NCI-H524 treated with DMSO at 0.1 percent for 48 hours (cell line): ENCODE data around the gene SLC27A5.
A peak's percentile ranks its signal among the peaks of the same experiment; 100 is the strongest.
"Not testable (repeated sequence)": the region's sequence is repeated elsewhere in the genome, so short reads cannot be mapped to it uniquely, and the experiment has no call there.

Source experiments
- DNase-seq: peaks from one replicate; lab custom pipeline; 2025; lab: John Stamatoyannopoulos, UW

Gene SLC27A5

GRCh38 chr19:58522709-58523108 is 10.9 kb upstream of the SLC27A5 start:
- DNase-seq: no peak

DNA sequence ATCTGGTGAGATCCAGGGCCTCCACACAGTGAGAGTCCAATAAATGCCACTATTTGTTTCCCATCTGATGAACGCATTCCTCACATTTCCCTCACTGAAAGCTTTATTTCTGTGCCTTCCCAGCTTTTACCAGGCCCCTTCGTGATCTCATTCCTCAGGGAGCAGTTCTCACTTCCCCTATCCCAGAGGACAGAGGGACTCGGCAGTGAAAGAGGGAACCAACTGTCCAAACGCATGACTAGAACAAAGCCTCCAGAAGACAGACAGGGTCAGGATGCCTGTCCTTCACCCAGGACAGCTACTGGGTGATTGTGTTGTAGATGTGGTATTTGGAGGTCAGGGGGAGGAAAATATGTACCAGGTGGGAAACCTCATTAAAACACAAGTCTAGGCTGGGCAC is 9.9 kb upstream of the SLC27A5 start:
- no peak for DNase-seq

GRCh38 chr19:58520257-58520599 is 8.4 kb upstream of the SLC27A5 start:
- no peak for DNase-seq

DNA sequence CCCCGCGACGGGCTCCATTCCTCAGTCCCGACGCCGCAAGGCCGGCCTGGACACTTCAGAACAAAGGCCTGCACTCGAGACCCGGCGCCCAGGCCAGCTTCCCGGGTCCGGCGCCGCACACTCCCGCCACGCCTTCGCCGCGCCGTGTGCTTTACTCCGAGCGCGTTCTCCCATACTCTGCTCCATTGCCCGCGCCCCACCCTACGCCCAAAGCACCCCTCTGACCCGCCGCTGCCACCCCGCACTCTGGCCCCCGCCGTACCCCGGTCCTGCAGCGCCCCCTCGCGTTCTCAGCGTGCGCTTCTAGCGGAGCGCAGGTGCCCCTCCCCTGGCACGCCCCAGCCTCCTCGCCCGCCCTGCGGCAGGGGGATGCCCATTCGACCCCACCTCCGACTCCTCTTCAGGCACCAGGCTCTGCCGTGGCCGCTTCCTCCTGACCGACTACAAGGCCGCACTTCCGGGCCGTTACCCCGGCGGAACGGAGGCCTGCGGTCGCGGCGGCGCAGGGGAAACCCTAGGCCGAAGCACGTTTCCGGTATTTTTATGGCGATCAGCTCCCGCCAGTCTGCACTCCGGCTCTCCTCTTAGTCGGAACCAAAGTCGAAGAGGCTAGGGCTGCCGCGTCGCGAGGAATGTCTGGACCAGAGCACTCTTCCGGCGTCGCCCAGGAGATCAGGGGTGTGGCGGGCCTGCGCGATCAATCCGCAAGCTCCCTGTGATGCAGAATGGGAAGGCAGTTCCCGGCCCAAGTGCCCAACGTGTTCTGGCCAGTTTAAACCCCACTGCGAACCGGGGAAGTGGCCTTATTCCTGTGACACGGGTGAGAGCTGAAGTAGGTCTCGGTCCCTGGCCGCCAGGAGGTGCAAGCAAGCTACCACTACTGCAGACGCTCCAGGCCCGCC is 7.8 kb upstream of the SLC27A5 start, which contains the start of gene ZBTB45:
TSS of gene ZBTB45 (minus strand) at position 456 of the 902 bp plus-strand sequence. CDS start 2,137 bp downstream, outside the sequence.
- peak; percentile 97 for DNase-seq

DNA sequence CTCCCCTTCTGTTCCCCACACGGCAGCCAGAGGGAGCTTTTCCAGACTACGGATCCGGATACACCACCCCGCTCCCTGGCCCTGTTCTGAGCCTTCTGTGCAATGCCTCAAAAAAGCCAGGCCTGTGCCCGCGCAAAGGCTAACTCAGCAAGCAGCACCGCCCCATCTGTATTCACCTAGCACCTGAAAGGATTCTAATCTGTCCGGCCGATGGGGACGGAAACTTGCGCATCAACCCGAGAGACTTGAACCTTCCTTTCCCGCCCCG is 7.2 kb upstream of the SLC27A5 start:
- DNase-seq: peak; percentile 44

GRCh38 chr19:58518256-58519086 is 6.7 kb upstream of the SLC27A5 start:
- no peak for DNase-seq

DNA sequence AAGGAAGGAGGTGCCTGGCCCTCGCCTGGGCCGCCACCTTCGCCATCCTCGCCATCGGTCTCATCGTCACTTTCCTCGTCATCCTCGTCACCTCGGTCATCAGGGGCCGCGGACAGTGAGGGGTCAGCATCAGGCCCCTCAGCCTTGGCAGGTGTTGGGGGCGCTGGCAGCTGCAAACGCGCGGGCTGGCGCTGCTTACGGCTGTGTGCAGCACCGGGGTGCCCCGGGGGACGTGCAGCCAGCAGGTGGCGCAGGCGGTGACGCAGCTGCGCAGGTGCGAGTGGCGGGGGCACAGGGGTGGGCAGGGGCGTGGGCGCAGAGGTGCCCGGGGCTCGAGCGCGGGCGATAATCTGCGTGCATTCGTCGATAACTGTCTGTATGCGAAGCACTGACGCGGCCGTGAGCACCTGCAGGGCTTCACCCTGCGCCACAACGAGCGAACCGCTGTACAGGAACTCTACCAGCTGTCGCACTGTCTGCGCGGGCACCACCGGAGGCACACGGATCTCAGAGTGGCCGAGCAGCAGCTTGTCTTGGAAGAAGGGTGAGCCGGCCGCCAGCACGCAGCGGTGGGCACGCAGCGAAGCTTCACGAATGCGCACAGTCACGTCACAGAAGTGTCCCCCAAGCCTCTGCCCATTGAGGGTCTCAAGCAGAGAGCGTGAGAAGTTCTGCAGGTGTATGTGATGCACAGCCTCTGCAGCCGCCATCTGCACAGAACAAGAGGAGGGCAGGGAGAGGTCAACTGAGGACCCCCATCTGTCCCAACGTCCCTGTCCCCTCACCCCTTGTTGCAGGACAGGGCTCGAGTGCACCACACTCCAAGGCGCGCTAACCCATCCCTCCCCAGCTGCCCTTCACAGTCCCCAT is 5.4 kb upstream of the SLC27A5 start:
- DNase-seq: no peak

DNA sequence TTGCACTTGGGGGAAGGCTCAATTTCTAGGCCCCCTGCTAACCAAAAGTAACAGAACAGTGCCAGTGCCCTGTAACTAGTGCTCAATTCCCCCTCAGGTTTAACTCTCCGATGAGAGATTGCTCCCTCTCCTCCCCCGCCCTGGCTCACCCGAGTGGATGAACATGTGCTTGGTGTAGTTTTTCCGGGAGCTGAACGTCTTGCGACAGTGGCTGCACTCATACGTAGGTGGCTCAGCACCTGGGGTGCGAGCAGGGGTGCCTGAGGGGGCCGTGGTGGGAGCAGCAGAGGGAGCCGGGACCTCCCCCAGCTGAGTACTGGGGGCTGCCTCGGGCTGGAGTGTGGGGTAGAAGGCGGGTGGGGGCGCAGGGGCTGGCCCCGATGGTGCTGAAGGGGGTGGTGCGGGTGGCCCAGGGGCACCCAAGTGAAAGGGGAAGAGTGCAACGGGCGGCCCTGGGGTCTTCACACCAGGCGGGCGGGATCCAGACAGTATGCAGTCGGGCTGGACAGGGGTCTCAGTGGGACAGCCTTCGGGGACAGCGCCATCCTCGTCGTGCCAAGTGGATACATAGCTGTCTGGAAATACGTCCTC is 4.5 kb upstream of the SLC27A5 start:
- no peak for DNase-seq

DNA sequence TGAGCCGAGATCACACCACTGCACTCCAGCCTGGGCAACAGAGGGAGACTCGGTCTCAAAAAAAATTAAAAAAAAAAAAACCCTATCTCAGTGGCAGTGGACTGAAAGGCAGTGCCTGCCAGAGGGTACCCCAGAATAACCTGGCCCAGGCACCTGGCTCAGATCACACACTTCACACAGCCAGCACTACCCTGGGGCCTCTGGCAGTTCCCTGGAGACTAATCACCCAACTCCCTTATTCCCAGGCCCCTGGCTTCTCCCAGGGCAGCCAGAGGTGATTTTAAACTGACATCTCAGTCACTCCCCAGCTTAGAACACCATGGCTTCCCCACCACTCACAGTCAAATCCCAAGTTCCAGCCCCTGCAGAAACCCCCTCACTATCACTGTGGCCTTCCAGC is 3.5 kb upstream of the SLC27A5 start:
- no peak for DNase-seq

DNA sequence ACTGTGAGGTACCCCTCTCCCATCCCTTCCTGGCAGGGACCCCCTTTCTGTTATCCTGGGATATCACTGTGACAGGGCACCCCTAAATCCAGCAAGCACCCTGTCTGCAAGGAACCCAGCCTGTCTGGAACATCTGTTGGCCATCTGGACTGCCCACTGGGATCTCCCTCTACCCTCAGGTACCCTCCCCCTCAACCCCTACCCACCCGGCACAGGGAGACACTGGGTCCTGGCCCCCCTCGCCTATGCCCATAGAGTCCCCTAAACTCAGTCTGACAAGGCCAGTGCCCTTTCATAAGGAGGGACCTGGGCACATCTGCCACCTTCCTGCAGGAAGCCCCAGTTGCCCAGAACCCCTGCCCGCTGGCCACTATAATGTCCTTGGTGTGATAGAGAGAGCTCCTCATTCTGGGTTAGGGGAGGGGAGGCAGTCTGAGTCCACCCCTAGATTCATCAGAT is 2.8 kb upstream of the SLC27A5 start:
- no peak for DNase-seq

GRCh38 chr19:58513694-58514563 is 2.1 kb upstream of the SLC27A5 start:
- peak; percentile 46 for DNase-seq

GRCh38 chr19:58513213-58513693 is 1.5 kb upstream of the SLC27A5 start:
- no peak for DNase-seq

GRCh38 chr19:58510084-58510862 is 1.5 kb downstream of the SLC27A5 start:
- no peak for DNase-seq

DNA sequence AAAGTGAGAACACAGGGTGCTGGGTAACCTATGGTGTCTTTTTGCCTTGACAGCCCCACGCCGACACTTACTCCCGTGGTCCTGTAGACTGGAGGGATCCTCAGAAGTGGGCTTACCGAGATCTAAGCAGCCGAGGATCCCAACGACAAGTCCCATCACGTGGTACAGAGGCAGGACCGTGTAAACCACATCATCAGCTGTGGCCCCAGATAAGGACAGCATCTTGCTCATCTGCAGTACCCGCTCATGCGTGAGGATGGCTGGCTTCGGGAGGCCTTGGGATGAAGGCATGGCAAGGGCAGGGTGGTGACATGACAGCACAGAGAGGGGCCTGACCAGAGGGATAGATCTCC is 2.1 kb downstream of the SLC27A5 start:
- DNase-seq: no peak

DNA sequence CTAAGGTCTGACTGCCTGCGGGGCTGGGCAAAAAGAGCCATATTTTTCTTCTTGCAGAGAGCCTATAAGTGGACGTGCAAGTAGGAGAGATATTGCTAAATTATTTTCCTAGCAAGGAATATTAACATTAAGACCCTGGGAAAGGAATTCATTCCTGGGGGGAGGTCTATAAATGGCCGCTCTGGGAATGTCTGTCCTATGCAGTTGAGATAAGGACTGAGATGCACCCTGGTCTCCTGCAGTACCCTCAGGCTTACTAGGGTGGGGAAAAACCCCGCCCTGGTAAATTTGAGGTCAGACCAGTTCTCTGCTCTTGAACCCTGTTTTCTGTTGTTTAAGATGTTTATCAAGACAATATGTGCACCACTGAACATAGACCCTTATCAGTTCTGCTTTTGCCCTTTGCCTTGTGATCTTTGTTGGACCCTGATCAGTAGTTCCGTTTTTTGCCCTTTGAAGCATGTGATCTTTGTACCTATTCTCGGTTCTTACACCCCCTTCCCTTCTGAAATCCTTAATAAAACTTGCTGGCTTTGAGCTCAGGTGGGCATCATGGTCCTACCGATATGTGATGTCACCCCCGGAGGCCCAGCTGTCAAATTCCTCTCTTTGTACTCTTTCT is 4.1 kb downstream of the SLC27A5 start:
- DNase-seq: not testable (repeated sequence)

DNA sequence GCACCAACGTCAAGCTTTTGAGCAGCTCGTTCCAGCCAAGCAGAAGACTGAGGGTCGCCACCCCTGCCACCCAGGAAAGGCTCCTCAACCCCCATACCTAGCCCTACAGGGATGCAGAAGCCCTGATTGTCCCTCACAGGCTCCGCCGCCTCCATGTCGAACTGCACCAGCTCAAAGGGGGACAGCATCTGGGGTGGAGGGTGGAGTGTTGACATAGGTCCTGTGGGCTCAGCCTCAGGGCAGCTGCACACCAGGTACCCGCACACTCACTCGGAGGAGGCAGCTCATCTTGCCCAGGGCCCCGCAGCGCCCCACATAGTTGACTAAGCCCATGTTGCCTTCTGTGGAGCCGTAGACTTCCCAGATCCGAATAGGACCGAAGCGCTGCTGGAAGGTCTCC is 11.6 kb downstream of the SLC27A5 start:
- DNase-seq: no peak

GRCh38 chr19:58499021-58499927 is 12.5 kb downstream of the SLC27A5 start:
- DNase-seq: peak; percentile 85

DNA sequence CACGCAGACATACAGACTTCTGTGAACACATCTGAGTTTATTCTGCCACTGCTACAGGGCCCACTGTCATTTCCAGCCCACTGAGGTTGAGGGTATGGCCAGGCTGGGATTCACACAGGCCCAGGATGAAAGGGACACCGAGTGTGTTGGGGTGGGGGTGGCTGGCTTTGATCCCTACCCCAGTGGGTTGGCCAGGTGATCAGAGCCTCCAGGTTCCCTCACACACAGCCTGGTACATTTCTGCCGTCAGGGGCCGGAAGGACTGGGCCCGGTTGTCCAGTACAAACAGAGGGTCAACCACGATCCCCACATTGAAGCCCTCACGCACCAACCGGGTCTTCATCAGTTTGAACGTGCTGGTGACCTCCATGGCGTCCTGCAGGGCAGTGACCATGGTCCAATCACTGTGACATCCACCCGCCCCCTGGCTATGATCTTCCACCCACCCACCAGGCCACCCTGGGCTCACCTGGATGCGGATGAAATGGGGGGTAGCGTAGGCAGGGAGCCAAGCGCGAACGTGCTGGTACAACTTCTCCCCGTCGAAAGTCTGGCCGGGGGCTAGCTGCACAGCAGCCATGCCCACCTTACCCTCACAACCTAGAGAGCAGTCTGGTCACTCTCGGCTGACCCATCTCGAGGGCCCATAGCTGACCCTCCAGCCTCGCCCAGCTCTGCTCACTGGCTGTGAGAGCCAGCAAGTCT is 13.3 kb downstream of the SLC27A5 start:
- DNase-seq: no peak
